DOHH2 (cell line): ENCODE data around the gene CD63.

Experiments
- CTCF ChIP-seq: fragments of 200-600 bp; sonication (generic); IDR thresholded peaks from one replicate; pipeline ENCODE4 v1.5.1; 2014; ENCODE audit warnings: antibody characterized with exemption, mild to moderate bottlenecking, low read depth, low read length; ENCODE audit not compliant: poor library complexity, severe bottlenecking
- EZH2phosphoT487 ChIP-seq: fragments of 200-600 bp; sonication (generic); IDR thresholded peaks from 2 replicates; pipeline ENCODE4 v1.6.1; 2017; ENCODE audit warnings: borderline replicate concordance, mild to moderate bottlenecking, antibody characterized with exemption, low read length, moderate library complexity, mixed read lengths

- TF ChIP-seq CTCF (no peak), EZH2phosphoT487 (no peak)
Observed at GRCh38 chr12:55727643-55728185, 1.1 kb downstream of the CD63 start.
